Midbrain (tissue), 1 donor: ENCODE data around the gene CARHSP1.
"Not testable (repeated sequence)": the region's sequence is repeated elsewhere in the genome, so short reads cannot be mapped to it uniquely, and the experiment has no call there.

ENCODE experiments used
- DNase-seq: peaks from one replicate; lab custom pipeline; 2025; lab: John Stamatoyannopoulos, UW

CARHSP1 gene

DNA sequence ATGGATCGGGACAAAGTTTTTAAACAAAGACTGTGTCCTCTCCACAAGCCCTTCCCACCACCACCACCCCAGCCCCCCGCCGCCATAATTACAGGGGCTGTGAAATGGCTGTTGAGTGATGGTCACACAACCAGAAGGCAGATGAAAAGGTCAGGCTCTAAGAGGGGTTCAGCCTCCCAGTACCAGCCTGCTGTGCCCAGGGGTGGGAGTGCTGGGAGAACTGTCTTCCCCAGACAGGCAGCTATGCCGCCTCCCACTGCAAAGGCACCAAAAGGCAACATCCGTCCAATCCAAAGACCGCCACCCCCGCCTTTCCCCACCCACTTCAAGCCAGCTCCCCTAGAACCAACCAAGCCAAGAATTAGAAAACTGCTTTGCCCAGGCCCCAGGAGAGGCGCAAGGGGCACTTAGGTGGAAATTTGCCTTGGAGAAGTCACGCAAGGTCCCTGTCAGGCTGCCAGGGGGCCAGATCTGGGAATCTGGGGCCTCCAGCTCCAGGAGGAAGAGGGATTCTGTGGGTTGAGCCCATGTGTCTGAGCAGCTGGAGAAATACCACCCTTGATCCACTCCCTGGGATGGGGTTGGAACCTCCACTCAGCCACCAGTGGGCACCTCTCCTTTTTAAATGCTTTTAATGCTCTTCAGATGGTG is 14.4 kb downstream of the CARHSP1 start:
- no peak for DNase-seq

DNA sequence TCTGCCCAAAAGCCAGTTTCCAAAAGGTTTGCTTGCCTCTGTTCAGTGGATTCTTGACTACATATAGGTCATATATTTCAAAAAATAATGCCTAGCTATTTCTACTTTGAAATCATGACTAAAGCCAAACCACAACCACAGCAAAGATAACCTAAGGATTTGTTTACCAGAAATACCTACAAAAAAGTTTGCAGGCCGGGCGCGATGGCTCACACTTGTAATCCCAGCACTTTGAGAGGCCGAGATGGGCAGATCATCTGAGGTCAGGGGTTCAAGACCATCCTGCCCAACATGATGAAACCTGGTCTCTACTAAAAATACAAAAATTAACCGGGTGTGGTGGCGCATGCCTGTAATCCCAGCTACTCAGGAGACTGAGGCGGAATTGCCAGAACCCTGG is 15.2 kb downstream of the CARHSP1 start:
- DNase-seq, result no peak

DNA sequence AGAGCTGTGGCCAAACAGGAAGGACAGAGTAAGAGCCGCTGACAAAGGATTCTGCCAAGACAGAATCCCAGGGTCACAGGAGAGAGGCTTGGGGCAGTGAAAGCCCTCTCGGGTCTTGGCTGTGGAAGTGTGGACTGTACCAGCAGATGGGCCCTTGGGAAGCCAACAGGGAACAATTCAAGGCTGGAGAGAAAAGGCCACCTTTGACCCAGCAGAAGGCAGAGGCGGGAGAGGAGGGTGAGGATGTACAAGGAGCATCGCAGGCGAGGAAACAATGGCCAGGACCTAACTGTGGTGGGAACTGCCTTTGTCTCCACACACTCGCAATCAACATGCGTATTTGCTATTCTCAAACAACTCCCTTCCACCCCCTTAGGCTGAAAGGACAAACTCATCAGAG is 15.7 kb downstream of the CARHSP1 start:
- no peak for DNase-seq

DNA sequence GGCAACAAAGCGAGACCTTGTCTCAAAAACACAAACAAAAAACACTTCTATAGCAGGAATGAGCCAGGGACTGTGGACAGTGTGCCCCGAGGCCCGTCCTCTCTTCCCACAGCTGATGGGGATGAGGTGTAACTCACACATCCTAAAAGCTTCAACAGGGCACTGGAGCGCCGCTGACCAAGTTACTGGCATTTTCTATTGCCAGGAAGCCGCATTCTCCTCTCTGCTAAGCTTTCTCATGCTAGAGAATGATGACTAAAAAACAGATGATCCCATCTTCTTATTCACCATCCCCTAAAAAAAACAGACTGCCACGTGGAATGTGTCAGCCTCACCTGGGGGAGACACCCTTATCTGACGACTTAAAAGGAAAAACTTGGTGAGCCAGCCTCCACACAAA is 16.3 kb downstream of the CARHSP1 start:
- DNase-seq, result no peak

DNA sequence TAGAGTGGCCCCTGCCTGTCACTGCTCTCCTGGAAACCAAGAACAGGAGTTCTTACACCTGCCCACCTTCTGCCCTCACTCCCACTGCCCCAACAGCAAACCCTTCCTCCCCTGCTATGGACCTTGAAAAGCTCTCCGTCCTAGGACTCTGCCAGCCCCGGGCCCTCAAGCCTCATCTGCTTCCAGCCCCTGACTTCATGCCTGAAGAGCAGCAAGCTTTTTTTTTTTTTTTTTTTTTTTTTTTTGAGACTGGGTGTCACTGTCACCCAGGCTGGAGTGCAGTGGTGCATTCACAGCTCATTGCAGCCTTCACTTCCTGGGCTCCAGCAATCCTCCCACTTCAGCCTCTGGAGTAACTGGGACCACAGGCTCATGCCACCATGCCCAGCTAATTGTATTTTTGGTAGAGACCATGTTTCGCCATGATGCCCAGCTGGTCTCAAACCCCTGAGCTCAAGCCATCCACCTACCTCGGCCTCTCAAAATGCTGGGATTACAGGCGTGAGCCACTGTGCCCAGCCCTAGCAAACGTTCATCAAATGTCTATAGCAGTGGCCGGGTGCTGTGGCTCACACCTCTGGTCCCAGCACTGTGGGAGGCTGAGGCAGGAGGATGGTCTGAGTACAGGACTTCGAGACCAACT is 16.9 kb downstream of the CARHSP1 start:
- no peak for DNase-seq

DNA sequence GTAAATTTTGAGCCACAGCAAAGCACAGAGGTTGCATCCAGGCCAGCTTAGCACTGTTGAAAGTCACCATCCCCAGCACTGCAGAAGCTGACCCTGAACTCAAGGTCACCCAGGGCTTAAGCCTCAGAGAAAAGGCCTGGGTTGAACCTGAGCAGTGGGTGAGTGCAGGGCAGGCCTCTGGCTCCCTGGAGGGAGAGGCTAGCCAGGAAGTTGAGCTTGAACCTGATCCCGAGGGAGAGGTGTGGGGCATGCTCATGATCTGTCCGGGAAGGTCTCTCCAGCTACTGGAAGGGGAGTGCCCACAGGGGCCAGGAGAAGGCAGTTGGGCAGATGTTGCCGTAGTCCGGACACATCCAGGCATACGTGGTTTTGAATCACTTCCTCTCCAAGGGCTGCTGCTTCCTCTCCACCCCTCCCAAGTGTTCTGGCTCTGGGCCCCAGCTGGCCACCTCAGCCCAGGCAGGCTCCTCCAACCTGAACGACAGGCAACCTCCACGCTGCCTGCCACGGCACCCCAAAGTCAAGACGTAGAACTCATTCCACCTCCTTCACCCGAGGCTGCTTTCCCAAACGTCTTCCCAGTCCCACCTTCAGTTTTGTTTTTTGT is 18.4 kb downstream of the CARHSP1 start:
- no peak for DNase-seq

DNA sequence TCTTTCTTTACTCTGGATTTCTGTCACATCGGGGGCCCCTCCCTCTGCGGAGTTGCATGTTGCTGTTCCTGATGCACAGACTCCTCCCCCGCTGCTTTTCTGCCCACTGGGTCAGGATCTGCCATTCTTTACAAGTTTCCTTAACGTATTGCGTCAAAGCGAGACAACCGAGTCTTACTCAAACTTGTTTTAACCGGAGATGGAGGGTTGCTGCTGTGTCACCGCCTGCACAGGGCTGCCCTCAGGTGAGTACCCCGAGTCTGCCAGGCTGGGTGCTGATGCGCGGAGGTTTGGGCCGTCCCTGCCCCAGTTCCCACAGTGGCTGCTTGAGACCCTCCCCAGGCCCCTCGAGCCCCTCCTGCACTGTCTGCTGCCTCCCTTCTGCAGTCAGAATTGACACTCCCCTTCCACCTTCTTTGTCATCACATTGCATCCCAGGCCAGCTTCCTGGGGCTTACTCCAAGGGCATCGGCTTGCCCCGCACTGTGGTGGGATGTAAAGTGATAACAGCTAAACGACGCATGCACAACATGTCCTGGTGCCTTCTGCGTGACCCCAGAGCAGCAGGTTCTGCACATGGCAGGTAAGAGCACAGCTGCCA is 19.3 kb downstream of the CARHSP1 start:
- DNase-seq, result no peak

DNA sequence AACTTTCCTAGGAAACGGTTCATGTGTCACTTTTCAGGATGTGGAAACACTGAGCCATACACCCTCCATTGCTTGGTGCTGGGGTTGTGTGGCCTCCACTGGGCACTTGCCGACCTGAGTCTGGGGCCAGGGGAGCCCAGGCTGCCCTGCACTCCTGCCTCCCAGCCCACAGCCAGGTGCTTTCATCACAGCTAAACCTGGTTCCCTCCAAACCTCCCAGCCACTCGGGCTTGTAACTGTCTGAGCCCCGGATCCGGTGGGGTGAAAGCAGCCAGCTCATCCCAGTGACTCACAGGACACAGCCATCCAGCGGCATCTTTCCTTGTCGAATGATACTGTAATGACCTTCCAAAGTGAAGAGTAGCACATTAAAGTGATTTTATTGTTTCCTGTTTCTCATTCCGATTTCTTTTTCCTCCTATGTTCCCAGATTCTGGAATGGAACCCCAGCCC is 19.8 kb downstream of the CARHSP1 start:
- no peak for DNase-seq

DNA sequence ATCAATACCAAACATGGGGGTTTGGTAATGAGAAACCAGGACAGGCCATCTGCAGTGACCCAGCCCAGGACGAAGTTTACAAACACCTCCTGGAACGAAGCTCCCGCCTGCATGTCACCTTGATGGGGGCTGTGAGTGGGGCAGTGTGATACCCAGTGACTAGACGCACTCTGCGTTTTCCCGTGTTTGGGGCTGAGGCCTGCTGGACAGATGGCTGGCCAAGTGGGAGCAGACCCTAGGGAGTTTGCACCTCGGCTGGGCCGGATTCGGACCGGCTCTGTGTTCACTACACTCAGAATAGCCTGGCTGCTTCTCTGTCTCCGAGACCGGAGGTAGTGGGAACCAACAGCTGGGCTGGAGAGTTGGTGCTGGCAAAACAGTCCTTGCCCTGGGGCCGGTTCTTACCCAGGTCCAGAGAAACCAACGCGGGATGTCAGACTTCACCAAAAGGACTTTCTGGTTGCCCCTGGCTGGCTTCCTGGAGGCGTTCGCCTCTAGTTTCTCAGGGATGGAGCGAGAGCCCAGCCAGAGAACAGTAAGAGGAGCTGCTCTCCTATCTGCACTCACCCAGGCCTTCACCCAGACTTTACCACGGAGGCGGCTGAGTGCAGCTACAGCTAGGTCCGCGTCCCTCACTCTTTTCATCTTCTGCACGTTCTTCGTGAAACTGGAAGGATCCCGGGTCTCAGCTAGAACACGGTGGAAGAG is 20.4 kb downstream of the CARHSP1 start:
- DNase-seq, result no peak

DNA sequence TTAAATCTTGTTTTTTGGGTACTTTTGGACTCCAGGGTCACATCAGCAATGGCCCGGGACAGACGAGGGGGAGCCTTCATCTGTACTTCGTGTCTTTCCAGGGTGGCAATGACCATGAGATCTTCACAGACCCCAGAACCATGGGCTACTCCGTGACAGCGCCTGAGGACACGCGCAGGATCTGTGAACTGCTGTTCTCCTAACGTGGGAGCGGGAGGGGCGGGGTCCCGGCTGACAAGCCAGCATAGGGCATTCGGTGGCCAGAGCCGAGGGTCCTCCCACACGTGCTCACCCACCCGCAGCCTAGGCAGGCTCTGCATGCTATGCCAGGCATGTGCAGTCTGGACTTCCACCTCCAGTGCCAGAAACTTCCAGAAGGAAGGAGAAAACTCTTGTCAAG is 21.2 kb downstream of the CARHSP1 start:
- DNase-seq, result no peak

DNA sequence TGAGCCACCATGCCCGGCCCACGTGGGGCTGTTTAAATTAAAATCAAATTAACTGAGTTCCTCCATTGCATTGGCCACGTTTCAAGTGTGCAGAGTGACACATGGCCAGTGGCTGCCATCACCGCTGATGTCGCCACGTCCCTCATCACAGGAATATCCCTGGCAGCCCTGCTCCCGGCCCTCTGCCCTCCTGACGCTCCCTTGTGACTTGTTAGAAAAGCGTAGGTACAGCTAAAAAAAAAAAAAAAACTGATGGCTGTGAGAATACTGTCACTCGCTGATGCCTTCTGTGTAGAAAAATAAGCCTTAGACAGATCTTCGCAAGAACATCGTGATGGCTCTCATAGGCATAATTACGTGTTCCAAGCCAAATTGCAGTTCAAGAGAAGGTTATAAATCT is 21.7 kb downstream of the CARHSP1 start:
- DNase-seq, result no peak

DNA sequence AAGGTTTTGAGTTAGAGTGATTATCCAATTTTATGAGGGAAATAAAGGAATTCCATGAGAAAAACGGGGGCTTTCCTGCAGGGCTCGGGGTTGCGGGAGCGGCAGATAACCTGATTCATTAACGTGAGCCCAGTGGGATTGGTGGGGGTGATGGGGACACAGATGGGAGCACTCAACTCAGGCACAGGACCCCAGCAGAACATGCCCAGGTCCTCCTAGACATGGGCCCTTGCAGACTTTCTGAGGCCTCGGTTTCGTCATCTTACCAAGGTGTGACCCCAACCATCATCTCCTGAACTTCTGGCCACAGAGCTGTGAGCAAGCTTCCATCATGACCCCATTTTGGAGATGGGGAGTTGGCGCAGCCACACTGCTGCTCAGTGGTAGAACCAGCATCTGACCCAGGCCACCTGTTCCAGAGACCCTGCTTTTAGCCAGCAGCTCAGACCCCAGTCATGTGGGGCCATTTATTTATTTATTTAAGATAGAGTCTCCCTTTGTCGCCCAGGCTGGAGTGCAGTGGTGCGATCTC is 22.3 kb downstream of the CARHSP1 start:
- no peak for DNase-seq

DNA sequence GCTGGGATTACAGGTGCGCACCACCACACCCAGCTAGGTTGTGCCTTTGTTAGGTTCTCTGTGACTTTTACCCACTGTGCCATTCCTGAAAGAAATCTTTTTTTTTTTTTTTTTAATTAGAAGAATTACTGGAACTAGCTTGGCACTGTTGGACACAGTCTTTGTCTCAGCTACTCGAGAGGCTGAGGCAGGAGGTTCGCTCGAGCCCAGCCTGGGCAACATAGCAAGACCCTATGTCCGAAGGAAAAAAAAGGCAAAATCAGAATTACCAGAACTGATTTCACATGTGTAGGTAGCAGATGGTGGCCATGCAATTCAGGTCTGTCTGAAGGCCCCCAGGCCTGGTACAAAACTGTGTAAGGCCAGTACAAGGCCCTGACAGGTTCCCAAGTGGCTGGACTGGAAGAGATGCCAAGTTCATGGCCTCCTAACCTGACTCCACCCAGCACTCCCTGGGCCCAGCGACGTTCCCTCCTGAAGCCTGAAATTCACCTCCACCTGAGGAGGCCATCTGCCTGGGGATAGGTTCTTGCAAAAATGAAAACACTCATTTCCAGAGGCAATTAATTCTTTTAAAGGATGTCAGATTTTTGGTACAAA is 23.0 kb downstream of the CARHSP1 start:
- DNase-seq, result no peak

DNA sequence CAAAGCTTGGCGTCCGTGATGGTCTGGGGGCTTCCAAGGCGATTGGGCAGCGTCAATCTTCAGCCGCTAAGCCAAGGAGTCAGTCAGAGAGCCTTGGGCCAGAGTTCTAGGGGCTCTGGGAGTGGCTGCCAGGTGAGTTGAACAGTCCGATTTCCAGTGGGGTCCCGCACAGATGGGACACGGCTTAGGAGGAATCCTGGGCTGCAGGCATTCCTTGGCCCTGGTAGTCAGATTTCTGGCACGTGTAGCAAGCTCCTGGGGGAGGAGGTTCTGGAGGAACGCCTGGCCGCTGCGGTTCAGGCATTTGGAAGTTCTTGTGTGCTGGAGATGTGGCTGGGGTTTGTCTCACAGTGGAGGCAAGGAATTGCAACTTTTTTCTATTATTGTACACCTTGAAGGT is 25.5 kb downstream of the CARHSP1 start:
- not testable (repeated sequence) for DNase-seq

DNA sequence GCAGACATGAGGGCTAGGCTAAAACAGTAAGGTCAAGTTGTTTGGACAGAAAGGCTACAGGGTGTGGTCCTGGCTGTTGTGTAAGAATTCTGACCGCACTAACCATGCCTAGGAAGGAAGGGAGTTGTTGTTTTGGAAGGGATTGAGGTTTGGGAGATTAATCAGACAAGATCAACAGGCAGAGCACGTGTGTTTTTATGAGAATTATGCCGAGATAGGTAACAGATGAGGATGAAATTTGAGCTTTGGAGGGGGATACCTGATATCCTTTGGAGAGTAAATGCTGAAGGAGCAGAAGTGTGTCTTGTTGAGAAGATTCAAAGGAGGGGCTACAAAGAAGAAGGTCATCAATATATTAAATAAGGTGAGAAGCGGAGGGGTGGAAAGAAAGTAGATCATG is 26.8 kb downstream of the CARHSP1 start:
- not testable (repeated sequence) for DNase-seq

DNA sequence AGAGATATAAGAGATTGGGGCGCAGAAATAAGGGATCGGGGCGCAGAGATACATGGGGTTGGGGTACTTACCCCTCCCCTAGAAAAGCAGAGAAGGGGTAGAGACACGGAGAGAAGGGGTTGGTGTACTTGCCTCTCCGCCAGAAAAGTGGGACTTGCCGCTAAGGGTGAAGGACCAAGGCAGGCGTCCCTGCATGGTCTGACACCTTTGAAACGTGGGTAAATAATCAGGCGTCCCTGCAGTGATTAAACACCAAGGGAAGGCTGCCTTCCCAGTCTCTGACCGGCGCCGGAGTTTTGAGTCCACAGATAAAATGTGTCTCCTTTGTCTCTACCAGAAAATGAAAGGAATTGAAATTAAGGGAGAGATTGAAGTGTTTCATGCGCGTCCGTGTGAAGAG is 31.2 kb downstream of the CARHSP1 start:
- not testable (repeated sequence) for DNase-seq

DNA sequence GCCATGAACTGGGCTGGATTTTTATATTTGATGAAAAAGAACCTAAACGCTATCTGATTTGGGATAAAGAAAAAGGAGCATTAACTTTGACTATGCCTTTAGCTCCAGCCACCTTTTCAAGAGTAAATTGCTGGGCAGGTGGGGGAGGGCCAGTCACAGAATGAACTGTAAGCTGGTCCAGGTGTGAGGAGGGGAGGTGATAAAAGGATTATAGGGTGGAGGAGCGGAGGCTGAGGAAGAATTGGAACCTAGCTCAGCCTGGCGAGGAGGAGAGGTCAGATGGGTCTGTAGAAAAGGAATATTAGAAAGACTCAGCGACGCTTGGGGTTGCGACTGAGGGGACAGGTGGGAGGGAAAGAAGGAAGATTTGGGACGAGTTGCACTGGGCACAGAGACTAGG is 32.0 kb downstream of the CARHSP1 start:
- DNase-seq, result not testable (repeated sequence)

DNA sequence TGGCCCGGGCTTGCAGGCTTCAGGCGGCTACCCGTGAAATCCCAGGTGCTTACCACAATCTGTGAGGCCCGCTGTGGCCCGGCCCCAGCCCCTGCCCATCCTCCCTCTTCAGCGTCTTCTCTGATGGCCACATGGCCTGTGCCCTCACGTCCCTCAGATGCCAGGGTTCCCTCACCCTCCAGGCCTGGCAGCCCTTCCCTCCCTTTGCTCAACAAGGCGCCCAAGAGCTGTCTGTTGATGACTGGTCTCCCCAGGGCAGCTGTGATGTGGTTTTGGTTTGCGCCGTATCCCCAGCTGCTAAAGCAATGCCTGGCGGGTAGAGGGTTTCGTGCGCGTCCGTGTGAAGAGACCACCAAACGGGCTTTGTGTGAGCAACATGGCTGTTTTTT is 36.1 kb downstream of the CARHSP1 start:
- no peak for DNase-seq

DNA sequence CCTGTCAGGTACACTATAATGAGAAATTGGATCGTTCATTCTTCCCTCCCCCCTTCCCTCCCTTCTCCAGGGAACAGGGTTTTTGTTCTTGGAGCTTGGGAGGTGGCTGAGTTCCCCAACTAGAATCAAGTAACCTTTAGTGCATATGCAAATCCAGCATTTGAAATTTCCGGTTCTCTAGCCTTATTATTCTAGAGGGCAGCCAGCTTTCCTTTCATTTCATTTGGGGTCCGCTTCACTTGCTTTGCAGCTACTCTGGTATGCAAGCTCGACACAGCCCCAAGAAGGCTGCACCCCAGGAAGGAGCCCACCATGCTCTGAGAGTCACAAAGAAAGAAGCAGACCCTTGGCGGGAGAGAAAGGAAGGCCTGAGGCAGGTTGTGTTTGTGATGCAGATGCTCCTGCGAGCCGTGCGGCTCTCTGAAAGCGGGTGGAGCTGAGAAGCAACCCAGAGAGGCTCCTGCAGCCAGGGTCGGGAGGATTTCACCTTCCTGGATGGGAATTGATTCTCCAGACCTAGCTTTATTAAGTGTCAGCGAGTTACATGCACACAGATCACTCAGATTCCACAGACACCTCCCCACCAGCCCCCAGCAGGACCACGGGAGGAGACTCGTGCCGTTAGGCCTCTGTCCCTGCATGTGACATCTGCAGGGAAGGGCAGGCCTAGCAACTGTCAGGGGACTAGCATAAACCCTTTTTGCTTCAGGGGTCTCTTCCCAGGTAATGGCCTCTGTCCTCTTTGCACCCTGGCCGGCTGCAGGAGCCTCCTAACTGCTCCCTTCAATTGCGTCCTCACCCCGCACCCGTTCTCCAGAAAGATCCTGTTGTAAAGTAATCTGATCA is 36.7 kb downstream of the CARHSP1 start:
- DNase-seq, result no peak

DNA sequence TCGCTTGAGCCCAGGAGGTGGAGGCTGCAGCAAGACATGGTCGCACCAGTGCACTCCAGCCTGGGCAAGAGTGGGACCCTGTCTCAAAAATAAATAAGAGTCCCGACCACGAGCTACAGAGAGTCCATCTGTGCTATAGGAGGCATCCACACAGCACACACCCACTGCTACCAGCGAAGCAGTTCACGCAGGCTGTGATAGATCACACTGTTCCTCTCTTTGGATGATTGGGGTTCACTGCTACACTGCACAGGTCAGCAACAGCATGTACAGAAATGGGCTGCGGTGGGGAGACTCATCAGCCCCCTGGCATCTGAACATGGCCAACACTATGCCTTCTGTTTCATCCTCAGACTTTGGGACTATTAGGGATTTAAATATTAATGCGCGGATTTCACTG is 37.4 kb downstream of the CARHSP1 start:
- DNase-seq, result no peak
